Right lobe of liver (tissue), 4 donors: ENCODE results near the gene MYO16.

Source experiments
- CTCF ChIP-seq, 4 donors: fragments of 200-600 bp in 3 of 4; fragments of 450-650 bp in 1 of 4; IDR thresholded peaks; one replicate each; pipeline versions ENCODE4 v1.5.1 to v1.8.0; 2016 to 2022; ENCODE audit warnings: antibody characterized with exemption in 4 of 4, mild to moderate bottlenecking in 2 of 4
- POLR2A ChIP-seq: fragments of 450-650 bp; IDR thresholded peaks from one replicate; pipeline ENCODE4 v1.6.1; 2017; ENCODE audit warnings: antibody characterized with exemption, mild to moderate bottlenecking
- donor health status: DM: no; HTN: no; CAD: no.
- donor health status: DM: no; HTN: no; CAD: no.
- donor health status: DM: no; HTN: yes; CAD: no.

DNA sequence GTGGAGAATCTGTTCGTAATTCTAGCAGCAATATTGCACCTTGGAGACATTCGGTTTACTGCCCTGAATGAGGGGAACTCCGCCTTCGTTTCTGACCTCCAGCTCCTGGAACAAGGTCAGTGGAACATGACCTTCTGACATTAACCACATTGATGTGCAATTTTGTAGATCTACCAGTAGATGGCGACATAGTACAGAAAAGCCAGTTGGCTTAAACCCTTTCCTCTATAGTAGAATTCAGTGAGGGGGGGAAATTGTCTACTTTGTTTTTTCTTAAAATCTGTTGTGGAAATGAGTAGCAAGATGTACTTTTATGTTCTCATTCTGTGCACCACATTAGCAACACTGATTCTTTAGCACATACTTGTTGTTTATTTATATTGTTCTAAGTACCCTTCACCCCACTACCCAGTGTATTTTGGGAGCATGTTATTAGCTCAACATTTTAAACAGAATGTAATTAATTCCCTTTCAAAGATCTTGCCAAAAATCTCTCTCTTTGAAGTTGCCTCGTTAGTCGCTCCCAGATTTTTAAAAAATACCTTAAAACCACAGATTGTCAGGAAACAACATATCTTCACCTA lies 332.2 kb downstream of the MYO16 start:
- no peak for TF ChIP-seq POLR2A
- TF ChIP-seq CTCF (IDR thresholded peaks at IDR 0.05) = peak; percentile 86 to 91 (median 90)
